Placental pericyte (primary cell): Measurements from ENCODE around the gene SLC19A1. TPM values are rescaled to one million over a fixed set of nuclear protein-coding genes. Genes with fewer than 3 reads are reported as not detected.

ENCODE experiments used
- small RNA-seq: library from RNA; depleted of rRNA; stranded (forward); fragments of <200 nt; gene quantifications from one replicate; pipeline ENCODE3, GENCODE V24; 2012; ENCODE audit warnings: low replicate concordance
- total RNA-seq: library from RNA; depleted of rRNA; stranded (reverse); fragments of >200 nt; gene quantifications from 2 replicates; pipeline ENCODE4 v1.2.3, GENCODE V29; 2012

Gene SLC19A1
- 6.1 and 17.6 TPM in 2 replicates for total RNA-seq

GRCh38 chr21:45542242-45542666, at the start of gene SLC19A1:
SLC19A1 (minus strand) TSS chr21:45542440; CDS start chr21:45537959, 4,481 bp downstream.

Small RNA genes lying within 50 kb of the gene (small RNA-seq; reads per million reads assigned to genes)
- 0.16 reads per million for gene MIR6815

Other genes with a start within 250 kb of the SLC19A1 start
- gene COL18A1, start 137.3 kb downstream of the SLC19A1 start, total RNA-seq, result 41.1 and 120 TPM in 2 replicates
- gene PCBP3, start 101.3 kb upstream of the SLC19A1 start, total RNA-seq, result 0.86 and 4.6 TPM in 2 replicates